Ascending aorta (tissue), 2 donors: Measurements from ENCODE around the gene PRR20B. TPM values are rescaled to one million over a fixed set of nuclear protein-coding genes. Genes with fewer than 3 reads are reported as not detected.
"Not testable (repeated sequence)": the region's sequence is repeated elsewhere in the genome, so short reads cannot be mapped to it uniquely, and the experiment has no call there.

ENCODE experiments used
- DNase-seq, 2 donors: peaks; one replicate each; pipeline ENCODE4 v3.0.0-alpha.2; 2019; ENCODE audit warnings: low spot score in 2 of 2
- H3K27ac ChIP-seq, 2 donors: fragments of 200-600 bp; sonication (generic); one replicate each; pipeline ENCODE4 v1.5.1; 2016 to 2017; ENCODE audit warnings: mild to moderate bottlenecking in 1 of 2
- H3K27me3 ChIP-seq: fragments of 200-600 bp; sonication (generic); one replicate; pipeline ENCODE4 v1.5.1; 2017
- H3K36me3 ChIP-seq, 2 donors: fragments of 200-600 bp; sonication (generic); one replicate each; pipeline ENCODE4 v1.5.1; 2016
- H3K4me1 ChIP-seq, 2 donors: fragments of 200-600 bp; sonication (generic); one replicate each; pipeline ENCODE4 v1.5.1; 2016 to 2017; ENCODE audit warnings: mild to moderate bottlenecking in 1 of 2
- H3K4me3 ChIP-seq, 2 donors: fragments of 200-600 bp; sonication (generic); one replicate each; pipeline ENCODE4 v1.5.1; 2016 to 2017; ENCODE audit warnings: mild to moderate bottlenecking in 1 of 2
- H3K9me3 ChIP-seq, 2 donors: fragments of 200-600 bp; sonication (generic); one replicate each; pipeline ENCODE4 v1.5.1; 2016
- intact Hi-C: fragments of 100-400 bp; cut with DNase I; formaldehyde crosslinking; loops from one replicate; pipeline ENCODE4 v1.15.1; 2023
- total RNA-seq: library from RNA; depleted of rRNA; stranded (reverse); fragments of >200 nt; gene quantifications from one replicate; pipeline ENCODE4 v1.1.0, GENCODE V29; 2016
- TF ChIP-seq, protein P1 (sequence below), 3 experiments: fragments of 200-600 bp in 2 of 3; fragments of 450-650 bp in 1 of 3; sonication (generic) in 2 of 3; IDR thresholded peaks; one replicate each; pipeline ENCODE4 v1.5.1; 2016 to 2019; ENCODE audit warnings: antibody characterized with exemption in 3 of 3, mild to moderate bottlenecking in 1 of 3, moderate library complexity in 1 of 3

The PRR20B gene
- total RNA-seq, 1 donor from 2014 or later = not detected

DNA sequence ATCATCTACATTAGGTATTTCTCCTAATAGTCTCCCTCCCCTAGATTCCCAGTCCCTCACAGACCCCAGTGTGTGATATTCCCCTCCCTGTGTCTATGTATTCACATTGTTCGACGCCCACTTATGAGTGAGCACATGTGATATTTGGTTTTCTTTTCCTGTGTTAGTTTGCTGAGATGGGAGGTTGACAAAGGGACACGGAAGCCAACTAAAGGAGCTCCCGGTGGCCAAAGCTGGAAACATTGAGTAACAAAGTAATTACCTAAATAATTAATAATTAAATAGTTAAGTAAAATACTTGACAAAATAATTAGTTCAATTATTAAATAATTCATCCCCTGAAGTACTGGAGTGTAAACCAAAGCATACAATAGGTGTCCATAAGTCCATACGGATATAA lies 8.3 kb upstream of the PRR20B start:
- TF ChIP-seq, protein P1, sequence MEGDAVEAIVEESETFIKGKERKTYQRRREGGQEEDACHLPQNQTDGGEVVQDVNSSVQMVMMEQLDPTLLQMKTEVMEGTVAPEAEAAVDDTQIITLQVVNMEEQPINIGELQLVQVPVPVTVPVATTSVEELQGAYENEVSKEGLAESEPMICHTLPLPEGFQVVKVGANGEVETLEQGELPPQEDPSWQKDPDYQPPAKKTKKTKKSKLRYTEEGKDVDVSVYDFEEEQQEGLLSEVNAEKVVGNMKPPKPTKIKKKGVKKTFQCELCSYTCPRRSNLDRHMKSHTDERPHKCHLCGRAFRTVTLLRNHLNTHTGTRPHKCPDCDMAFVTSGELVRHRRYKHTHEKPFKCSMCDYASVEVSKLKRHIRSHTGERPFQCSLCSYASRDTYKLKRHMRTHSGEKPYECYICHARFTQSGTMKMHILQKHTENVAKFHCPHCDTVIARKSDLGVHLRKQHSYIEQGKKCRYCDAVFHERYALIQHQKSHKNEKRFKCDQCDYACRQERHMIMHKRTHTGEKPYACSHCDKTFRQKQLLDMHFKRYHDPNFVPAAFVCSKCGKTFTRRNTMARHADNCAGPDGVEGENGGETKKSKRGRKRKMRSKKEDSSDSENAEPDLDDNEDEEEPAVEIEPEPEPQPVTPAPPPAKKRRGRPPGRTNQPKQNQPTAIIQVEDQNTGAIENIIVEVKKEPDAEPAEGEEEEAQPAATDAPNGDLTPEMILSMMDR (IDR thresholded peaks at IDR 0.05) = no peak
- Histone ChIP-seq H3K9me3 (no peaks in the 10 kb centered on the region), H3K27ac (no peak overlapping the region), H3K27me3 (no peaks in the 10 kb centered on the region), H3K4me3 (no peak overlapping the region), H3K4me1 (no peaks in the 10 kb centered on the region), H3K36me3 (no peaks in the 10 kb centered on the region)
- intact Hi-C loops = no loop called here
- no peak for DNase-seq

- H3K27me3 ChIP-seq, DNase-seq, intact Hi-C loops, H3K4me3 ChIP-seq, H3K36me3 ChIP-seq, H3K27ac ChIP-seq, H3K4me1 ChIP-seq, H3K9me3 ChIP-seq: not testable (repeated sequence)
These were observed 7.5 kb upstream of the PRR20B start for GRCh38 chr13:57139781-57140180.

DNA sequence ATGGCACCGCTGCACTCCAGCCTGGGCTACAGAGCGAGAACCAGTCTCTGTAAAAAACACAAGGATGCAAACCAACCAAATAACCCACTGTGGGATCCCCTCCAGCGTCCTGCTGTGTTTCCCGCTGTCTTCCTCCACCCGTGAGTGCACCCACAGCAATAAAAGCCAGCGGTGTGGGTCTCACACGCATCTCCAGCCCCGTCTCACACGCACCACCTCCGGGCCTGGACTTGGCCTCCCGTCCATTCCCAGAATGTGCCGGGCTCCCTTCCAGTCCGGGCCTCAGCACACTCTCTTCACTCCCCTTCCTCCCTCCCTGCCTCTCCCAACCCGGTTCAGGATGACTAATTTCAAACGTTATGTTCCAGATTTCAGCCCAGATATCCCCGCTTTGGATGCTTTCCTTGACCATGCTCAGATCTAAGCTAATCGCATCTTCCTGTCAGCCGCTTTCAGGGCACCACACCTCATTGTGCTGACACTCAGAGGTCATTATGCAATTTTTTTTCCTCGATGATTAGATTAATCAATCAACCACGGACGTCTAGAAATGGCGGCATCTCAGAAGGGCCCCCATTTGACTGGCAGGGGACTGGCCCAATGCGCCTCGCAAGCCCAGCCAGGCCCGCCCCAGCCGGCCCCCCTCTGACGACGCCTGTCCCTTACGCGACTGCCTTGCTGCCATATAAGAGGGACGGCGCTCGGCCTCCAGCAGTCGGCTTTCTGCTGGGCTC lies 6.9 kb upstream of the PRR20B start, which contains the start of gene PRR20A:
Gene PRR20A (plus strand): TSS at position 684 of the 734 bp plus-strand sequence. CDS start 387 bp downstream, outside the sequence.
- H3K9me3 ChIP-seq, H3K4me3 ChIP-seq, H3K27me3 ChIP-seq, intact Hi-C loops, H3K27ac ChIP-seq, H3K4me1 ChIP-seq, DNase-seq, H3K36me3 ChIP-seq: not testable (repeated sequence)

GRCh38 chr13:57148106-57148505 lies 818 bp downstream of the PRR20B start:
- H3K9me3 ChIP-seq, H3K4me1 ChIP-seq, H3K27me3 ChIP-seq, DNase-seq, H3K36me3 ChIP-seq, H3K27ac ChIP-seq, H3K4me3 ChIP-seq, intact Hi-C loops: not testable (repeated sequence)

DNA sequence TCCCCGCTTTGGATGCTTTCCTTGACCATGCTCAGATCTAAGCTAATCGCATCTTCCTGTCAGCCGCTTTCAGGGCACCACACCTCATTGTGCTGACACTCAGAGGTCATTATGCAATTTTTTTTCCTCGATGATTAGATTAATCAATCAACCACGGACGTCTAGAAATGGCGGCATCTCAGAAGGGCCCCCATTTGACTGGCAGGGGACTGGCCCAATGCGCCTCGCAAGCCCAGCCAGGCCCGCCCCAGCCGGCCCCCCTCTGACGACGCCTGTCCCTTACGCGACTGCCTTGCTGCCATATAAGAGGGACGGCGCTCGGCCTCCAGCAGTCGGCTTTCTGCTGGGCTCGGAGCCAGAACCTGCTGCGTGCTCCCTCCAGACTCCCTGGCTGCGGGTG lies 6.5 kb downstream of the PRR20B start, which contains the start of gene PRR20C:
Gene PRR20C (plus strand): TSS at position 301 of the 400 bp plus-strand sequence. CDS start 387 bp downstream, outside the sequence.
- DNase-seq, H3K4me3 ChIP-seq, H3K9me3 ChIP-seq, H3K4me1 ChIP-seq, intact Hi-C loops, H3K36me3 ChIP-seq, H3K27ac ChIP-seq, H3K27me3 ChIP-seq: not testable (repeated sequence)

- H3K9me3 ChIP-seq, H3K4me1 ChIP-seq, H3K27me3 ChIP-seq, DNase-seq, H3K36me3 ChIP-seq, intact Hi-C loops, H3K4me3 ChIP-seq, H3K27ac ChIP-seq: not testable (repeated sequence)
These were observed 13.0 kb downstream of the PRR20B start, which contains the start of gene PRR20D for GRCh38 chr13:57160332-57160731. Gene PRR20D, plus strand, starts transcription at chr13:57160632. Its CDS starts 387 bp downstream, at chr13:57161019.

- H3K4me3 ChIP-seq, intact Hi-C loops, H3K27me3 ChIP-seq, H3K4me1 ChIP-seq, H3K36me3 ChIP-seq, DNase-seq, H3K9me3 ChIP-seq, H3K27ac ChIP-seq: not testable (repeated sequence)
These were observed 19.6 kb downstream of the PRR20B start, which contains the start of gene PRR20E for GRCh38 chr13:57166897-57167296. Gene PRR20E, plus strand, starts transcription at chr13:57167197. Its CDS starts 387 bp downstream, at chr13:57167584.

DNA sequence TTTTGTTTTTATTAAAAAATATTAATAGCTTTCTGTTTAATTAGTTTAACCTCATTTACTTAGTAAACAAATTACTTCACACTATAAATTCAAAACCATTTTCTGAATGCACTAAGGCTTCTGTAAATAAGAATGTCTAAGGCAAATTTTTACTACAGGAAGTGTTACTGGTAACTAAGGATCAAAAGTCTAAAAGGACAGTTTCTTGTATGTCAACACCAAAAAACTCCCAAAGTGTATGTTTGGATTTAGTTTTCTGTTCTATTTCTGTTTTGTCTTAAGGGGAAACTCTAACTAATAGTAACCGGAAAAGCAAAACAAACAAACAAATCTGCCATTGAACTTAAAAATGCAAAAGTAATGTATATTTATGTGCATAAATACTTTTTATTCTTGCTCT lies 44.4 kb downstream of the PRR20B start:
- intact Hi-C loops = no loop called here
- TF ChIP-seq, protein P1 (IDR thresholded peaks at IDR 0.05) = no peak
- H3K4me3 ChIP-seq = no peak overlapping the region
- no peaks in the 10 kb centered on the region for H3K4me1 ChIP-seq
- no peaks in the 10 kb centered on the region for H3K9me3 ChIP-seq
- H3K36me3 ChIP-seq = no peaks in the 10 kb centered on the region
- no peak overlapping the region for H3K27ac ChIP-seq
- H3K27me3 ChIP-seq = no peaks in the 10 kb centered on the region
- no peak for DNase-seq

Other genes with a start within 250 kb of the PRR20B start
- gene PRR20A, start 6.6 kb upstream of the PRR20B start, total RNA-seq = not detected
- not detected for gene PRR20C, start 6.6 kb downstream of the PRR20B start, total RNA-seq
- not detected for gene PRR20D, start 13.1 kb downstream of the PRR20B start, total RNA-seq
- not detected for gene PRR20E, start 19.7 kb downstream of the PRR20B start, total RNA-seq